ENCODE data around the gene PDLIM4. TPM values are rescaled to one million over a fixed set of nuclear protein-coding genes. Genes with fewer than 3 reads are reported as not detected.

PDLIM4 gene
- total RNA-seq, 1 donor from 2014 or later, result 2.0 TPM

DNA sequence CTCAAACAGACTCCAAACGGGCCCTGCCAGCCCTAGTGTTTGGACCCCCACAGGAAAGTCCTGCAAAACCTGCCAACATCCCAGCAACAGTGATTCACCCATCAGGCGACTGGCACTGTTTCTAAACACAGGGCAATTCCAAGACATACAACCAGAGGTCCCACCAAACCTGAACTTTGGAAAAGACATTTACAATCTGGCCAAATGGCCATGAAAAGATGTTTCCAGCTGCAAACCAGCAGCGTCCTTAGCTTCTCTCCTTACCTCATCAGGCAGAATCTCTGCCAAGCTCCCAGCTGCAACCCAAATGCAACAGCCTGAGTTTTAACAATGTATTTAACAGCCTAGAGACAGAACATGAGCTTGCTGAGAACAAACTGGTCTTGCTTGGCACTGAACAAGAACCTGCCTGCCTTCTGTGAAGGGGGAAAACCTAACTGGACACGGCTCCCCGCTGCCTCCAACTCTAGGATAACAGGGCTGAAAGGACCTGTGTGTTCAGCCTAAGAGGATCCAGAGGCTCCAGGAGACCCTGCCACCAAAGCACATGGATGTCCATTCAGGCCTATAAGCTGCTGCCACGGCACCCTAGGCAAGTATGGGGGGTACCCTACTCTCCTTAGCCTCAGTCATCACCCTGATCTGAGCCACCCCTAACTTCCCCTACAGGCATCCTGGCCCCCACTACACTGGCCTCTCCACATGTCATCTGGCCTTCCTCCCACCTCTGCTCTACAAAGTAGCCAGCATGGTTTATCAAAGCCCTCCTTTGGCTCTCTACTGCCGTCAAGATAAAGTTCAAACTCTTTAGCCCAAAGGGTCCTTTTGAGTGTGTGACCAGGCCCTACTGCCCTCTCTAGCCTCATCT, 35.5 kb upstream of the PDLIM4 start:
- Mint-ChIP-seq H3K4me1 (ENCODE audit: low read depth) (peaks cover 35% of the 10 kb centered on the region), H3K27me3 (ENCODE audit: insufficient read depth) (peaks cover 4% of the 10 kb centered on the region), H3K36me3 (ENCODE audit: low read depth) (peaks cover 40% of the 10 kb centered on the region), H3K27ac (no peak overlapping the region), H3K4me3 (no peak overlapping the region), H3K9me3 (no peaks in the 10 kb centered on the region)
- intact Hi-C loops (cut with micrococcal nuclease), result no loop called here
- no peak for DNase-seq (ENCODE audit: low spot score)

DNA sequence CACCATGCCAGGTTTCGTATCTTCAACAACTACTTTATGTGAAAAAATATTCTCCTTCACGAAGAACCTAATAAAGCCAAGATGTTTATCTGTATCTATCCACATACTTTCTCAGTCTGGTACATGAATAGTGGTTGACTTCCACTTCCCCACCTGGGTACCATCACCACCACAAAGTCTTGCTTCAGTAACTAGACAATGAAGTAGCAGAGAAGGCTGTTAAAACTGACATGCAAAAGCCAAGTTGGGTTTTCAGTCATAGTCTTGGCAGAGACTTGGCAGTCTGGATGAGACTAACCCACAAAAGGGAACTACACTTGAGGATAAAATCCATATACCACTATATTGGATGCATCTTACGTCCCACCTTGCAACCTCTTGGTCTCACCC, 34.9 kb upstream of the PDLIM4 start:
- peaks cover 36% of the 10 kb centered on the region for H3K4me1 Mint-ChIP-seq (ENCODE audit: low read depth)
- H3K9me3 Mint-ChIP-seq, result no peaks in the 10 kb centered on the region
- peaks cover 39% of the 10 kb centered on the region for H3K36me3 Mint-ChIP-seq (ENCODE audit: low read depth)
- DNase-seq (ENCODE audit: low spot score), result no peak
- peaks cover 4% of the 10 kb centered on the region for H3K27me3 Mint-ChIP-seq (ENCODE audit: insufficient read depth)
- no peak overlapping the region for H3K4me3 Mint-ChIP-seq
- intact Hi-C loops (cut with micrococcal nuclease), result no loop called here
- H3K27ac Mint-ChIP-seq, result no peak overlapping the region

DNA sequence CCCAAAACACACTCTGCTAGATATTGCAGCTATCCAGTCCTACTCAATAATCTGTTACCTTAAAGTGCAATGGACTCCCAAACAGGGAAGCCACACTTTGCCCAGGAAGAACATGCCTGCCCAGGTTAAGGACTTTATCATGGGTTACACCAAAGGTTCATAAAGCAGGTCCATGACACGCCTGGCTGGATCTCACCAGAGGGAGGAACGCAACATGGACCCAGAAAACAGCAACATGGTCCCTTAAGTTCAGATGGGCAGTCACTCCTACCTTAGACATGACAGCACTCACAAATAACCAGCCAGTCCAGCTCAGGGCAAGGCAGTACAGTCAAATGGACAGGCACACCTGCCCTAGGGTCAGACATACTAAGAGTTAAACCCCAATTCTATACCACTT, 33.6 kb upstream of the PDLIM4 start:
- intact Hi-C loops (cut with micrococcal nuclease), result no loop called here
- H3K4me3 Mint-ChIP-seq, result no peak overlapping the region
- H3K27me3 Mint-ChIP-seq (ENCODE audit: insufficient read depth), result peaks cover 5% of the 10 kb centered on the region
- H3K4me1 Mint-ChIP-seq (ENCODE audit: low read depth), result peaks cover 36% of the 10 kb centered on the region
- H3K27ac Mint-ChIP-seq, result peak overlapping the region; percentile 35
- DNase-seq (ENCODE audit: low spot score), result no peak
- peaks cover 32% of the 10 kb centered on the region for H3K36me3 Mint-ChIP-seq (ENCODE audit: low read depth)
- H3K9me3 Mint-ChIP-seq, result no peaks in the 10 kb centered on the region

DNA sequence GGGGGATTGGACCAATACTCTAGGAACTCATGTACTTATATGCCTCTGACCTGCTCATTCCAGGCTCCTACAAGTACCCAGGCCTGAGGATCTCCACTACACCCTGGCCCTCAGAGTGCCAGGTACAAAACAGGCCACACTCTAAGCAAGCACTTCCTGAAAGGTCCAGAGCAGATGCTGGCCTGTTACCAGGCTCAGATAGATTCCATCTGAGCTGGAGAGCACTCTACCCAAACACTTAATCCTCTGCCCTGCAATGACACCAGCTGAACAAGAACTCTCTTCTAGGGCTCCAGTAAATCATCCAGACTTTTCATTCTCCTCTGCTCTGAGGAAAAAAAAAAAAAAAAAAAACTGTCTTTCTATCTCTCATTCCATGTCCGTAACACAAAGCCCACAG, 32.8 kb upstream of the PDLIM4 start:
- Mint-ChIP-seq H3K27ac (peak overlapping the region; percentile 37), H3K36me3 (ENCODE audit: low read depth) (peaks cover 35% of the 10 kb centered on the region), H3K9me3 (no peaks in the 10 kb centered on the region), H3K4me1 (ENCODE audit: low read depth) (peaks cover 45% of the 10 kb centered on the region), H3K27me3 (ENCODE audit: insufficient read depth) (peaks cover 10% of the 10 kb centered on the region), H3K4me3 (peak overlapping the region; percentile 8)
- intact Hi-C loops (cut with micrococcal nuclease), result loop anchor here (5.0 kb wide), 2 partner anchors 47 to 643 kb away; partner anchors contain the start of genes GDF9 and UQCRQ
- no peak for DNase-seq (ENCODE audit: low spot score)

DNA sequence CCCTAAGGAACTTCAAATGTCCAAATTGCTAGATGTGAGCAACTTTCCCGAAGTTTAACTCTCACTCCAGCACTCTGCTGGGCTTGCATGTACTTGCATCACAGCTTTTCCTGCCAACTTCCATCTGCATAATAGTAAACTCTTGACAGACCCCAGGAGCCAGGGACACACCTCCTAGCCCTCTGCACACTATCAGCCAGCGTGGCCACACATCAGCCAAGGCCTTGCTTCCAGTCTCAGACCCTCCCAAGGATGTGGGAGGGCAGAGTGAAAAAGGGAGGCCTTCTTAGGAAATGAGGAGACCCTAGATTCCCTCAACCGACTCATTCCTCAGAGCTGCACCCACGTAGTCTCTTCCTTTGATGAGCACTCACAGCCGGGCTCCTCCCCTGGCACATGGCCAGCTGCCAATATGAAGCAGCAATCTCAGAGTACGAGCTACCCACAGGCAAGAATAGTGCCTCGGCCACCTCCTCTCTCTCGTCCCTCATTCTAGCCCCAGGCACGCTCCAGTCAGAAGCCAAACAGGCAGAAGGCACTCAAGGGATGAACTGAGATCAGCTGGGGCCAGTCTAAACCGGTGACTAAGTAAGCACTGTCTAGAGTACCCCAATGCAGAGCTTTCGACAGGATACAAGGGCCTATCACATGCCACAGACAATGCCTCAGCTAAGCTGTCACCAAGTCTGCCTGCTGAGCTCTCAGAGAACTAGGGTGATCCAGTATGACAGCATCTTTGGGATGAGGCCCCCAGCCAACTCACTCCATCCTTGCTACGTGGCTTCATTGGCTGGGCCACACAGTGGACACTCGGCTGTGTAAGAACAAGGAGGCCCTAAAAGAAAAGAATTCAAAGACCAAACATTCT, 32.1 kb upstream of the PDLIM4 start:
- Mint-ChIP-seq H3K9me3 (no peaks in the 10 kb centered on the region), H3K27ac (peak overlapping the region; percentile 37), H3K4me1 (ENCODE audit: low read depth) (peaks cover 49% of the 10 kb centered on the region), H3K4me3 (peak overlapping the region; percentile 78), H3K36me3 (ENCODE audit: low read depth) (peaks cover 36% of the 10 kb centered on the region), H3K27me3 (ENCODE audit: insufficient read depth) (peaks cover 14% of the 10 kb centered on the region)
- DNase-seq (ENCODE audit: low spot score), result no peak
- intact Hi-C loops (cut with micrococcal nuclease), result loop anchor here (2.0 to 5.0 kb wide), 3 partner anchors 48 to 642 kb away; partner anchors contain the start of genes GDF9 and UQCRQ

DNA sequence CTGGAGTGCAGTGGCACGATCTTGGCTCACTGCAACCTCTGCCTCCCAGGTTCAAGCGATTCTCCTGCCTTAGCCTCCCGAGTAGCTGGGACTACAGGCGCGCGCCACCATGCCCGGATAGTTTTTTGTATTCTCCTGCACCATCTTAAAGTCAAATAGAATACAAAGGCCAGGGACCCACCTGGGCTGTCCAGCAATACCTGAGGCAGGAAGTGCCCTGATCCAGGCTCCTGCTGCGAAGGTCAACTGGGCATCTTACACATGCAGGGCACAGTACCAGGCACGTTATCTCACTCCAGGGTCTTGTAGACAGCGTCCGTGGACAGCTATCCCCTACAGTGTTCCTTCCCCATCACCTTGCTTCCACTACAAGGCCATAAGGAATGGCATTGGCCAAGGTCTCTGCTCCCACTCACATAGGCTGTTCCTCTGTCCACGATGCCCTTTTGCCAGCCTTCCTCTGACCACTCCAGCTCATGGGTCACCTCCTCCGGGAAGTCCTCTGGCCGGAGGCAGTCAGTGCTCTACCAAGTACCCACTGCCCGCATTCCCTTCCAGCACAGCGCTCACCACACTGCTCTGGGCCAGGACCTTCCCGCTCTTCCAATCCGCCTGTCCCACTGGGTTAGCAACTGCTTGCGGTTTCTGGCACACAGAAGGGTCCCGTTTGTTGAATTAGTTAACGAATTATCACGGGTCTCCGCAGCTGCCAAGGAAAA, 30.8 kb upstream of the PDLIM4 start:
- H3K4me1 Mint-ChIP-seq (ENCODE audit: low read depth), result peaks cover 59% of the 10 kb centered on the region
- H3K36me3 Mint-ChIP-seq (ENCODE audit: low read depth), result peaks cover 36% of the 10 kb centered on the region
- H3K9me3 Mint-ChIP-seq, result no peaks in the 10 kb centered on the region
- DNase-seq (ENCODE audit: low spot score), result no peak
- peaks cover 14% of the 10 kb centered on the region for H3K27me3 Mint-ChIP-seq (ENCODE audit: insufficient read depth)
- peak overlapping the region; percentile 78 for H3K4me3 Mint-ChIP-seq
- intact Hi-C loops (cut with micrococcal nuclease), result loop anchor here (2.0 to 5.0 kb wide), 3 partner anchors 49 to 641 kb away; partner anchors contain the start of genes GDF9 and UQCRQ
- H3K27ac Mint-ChIP-seq, result no peak overlapping the region

DNA sequence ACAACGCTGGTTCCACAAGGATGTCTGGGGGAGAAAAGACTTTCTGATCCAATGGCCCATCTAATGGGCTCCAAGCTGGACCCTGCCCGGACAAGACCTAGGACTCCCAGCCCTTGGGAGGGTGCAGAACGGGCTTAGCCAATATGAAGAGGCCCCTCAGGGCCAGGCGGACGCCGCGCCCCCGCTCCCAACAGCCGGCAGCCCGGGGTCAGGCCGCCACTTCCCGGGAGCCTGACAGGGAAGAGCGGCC, 30.3 kb upstream of the PDLIM4 start:
- H3K9me3 Mint-ChIP-seq, result no peaks in the 10 kb centered on the region
- H3K4me1 Mint-ChIP-seq (ENCODE audit: low read depth), result peaks cover 59% of the 10 kb centered on the region
- H3K4me3 Mint-ChIP-seq, result peak overlapping the region; percentile 78
- peaks cover 36% of the 10 kb centered on the region for H3K36me3 Mint-ChIP-seq (ENCODE audit: low read depth)
- intact Hi-C loops (cut with micrococcal nuclease), result loop anchor here (2.0 to 5.0 kb wide), 3 partner anchors 50 to 640 kb away; partner anchors contain the start of genes GDF9 and UQCRQ
- H3K27ac Mint-ChIP-seq, result no peak overlapping the region
- no peak for DNase-seq (ENCODE audit: low spot score)
- peaks cover 14% of the 10 kb centered on the region for H3K27me3 Mint-ChIP-seq (ENCODE audit: insufficient read depth)

DNA sequence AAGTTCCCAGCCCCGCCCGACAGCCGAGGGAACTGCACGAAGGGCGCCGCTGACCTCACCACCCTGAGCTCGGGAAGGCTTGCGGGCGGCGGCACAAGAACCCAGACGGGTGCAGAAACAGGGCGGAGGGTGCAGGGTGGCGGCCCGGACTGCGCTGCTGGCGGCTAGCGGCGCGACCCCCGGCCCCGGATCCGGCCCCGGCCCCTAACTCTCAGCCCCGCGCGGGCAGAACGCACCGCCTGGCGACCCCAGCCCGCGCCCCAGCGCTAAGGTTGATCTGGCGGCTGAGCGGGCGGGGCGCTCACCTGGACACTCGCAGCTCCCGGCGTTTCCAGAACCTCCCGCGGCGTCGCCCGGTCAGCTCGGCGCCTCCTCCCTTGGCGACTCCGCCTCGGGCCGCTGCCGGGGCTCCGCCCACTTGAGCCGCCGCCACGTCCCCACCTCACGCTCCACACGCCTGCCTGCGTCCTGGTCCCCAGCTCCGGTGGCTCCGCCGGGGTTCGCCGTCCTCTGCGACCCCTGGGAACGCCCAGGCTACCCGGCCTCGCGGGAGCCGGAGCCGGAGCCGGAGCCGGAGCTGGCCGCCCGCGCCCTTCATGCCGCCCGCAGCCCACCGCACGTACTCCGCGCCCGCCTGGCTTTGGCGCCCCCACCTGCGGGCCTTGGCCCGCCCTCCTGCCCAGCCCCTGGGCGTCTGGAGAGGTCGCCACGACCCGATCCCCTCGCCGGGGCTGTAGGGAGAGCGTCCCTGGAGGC, 29.8 kb upstream of the PDLIM4 start, which contains the start of gene P4HA2:
Gene P4HA2, minus strand, starts transcription at position 369 of the 756 bp plus-strand sequence. CDS start 9,227 bp downstream, outside the sequence.
- H3K4me1 Mint-ChIP-seq (ENCODE audit: low read depth), result peaks cover 55% of the 10 kb centered on the region

DNA sequence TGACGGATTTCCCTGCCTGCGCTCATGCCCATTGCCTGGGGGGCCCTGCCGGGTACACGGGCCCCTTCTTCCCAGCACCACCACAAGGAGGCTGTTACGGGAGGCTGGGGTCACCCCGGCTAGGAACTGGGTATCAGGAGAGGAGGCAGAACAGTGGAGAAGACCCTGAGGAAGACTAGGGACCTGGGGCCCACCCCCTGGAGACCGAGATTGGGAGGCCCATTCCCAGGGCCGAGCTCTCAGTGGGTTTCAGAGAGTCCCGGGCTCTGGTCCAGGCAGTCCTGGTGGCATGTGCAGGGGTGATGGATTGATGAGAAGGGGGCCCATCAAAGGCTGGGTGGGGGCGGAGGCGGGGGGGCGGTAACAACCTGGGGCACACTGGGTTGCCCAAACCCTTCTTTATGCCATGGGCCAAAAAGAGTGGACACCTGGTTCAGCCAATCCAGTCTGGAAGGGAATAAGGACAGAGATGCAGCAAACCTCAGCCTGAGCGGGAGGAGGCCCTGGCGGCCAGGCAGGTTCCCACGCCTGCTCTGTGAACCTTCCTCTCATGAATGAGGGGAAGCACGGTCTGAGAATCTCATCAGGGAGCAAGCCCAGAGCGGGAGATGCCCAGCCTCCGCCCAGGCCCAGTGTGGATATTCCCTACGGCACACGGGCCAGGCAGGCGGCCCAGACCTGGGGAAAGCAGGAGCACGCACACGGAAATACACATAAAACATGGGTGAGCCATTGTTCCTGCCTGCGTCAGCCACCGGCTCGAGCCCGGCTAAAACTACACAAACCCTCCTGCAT, 29.1 kb upstream of the PDLIM4 start:
- H3K27me3 Mint-ChIP-seq (ENCODE audit: insufficient read depth), result peaks cover 14% of the 10 kb centered on the region
- DNase-seq (ENCODE audit: low spot score), result no peak
- H3K4me1 Mint-ChIP-seq (ENCODE audit: low read depth), result peaks cover 51% of the 10 kb centered on the region
- no peaks in the 10 kb centered on the region for H3K9me3 Mint-ChIP-seq
- peak overlapping the region; percentile 82 for H3K4me3 Mint-ChIP-seq
- no peak overlapping the region for H3K27ac Mint-ChIP-seq
- intact Hi-C loops (cut with micrococcal nuclease), result loop anchor here (5.0 kb wide), 2 partner anchors 51 to 639 kb away; partner anchors contain the start of genes GDF9 and UQCRQ
- H3K36me3 Mint-ChIP-seq (ENCODE audit: low read depth), result peaks cover 28% of the 10 kb centered on the region

More for the DNA sequence above, 29.8 kb upstream of the PDLIM4 start, which contains the start of gene P4HA2:
- intact Hi-C loops (cut with micrococcal nuclease), result loop anchor here (2.0 to 5.0 kb wide), 3 partner anchors 50 to 640 kb away; partner anchors contain the start of genes GDF9 and UQCRQ
- no peaks in the 10 kb centered on the region for H3K9me3 Mint-ChIP-seq
- H3K27ac Mint-ChIP-seq, result no peak within 1 kb of the TSS
- H3K36me3 Mint-ChIP-seq (ENCODE audit: low read depth), result peaks cover 31% of the 10 kb centered on the region
- H3K27me3 Mint-ChIP-seq (ENCODE audit: insufficient read depth), result peaks cover 14% of the 10 kb centered on the region
- peak; percentile 52 for DNase-seq (ENCODE audit: low spot score)
- H3K4me3 Mint-ChIP-seq, result peak within 1 kb of the TSS; percentile 82

DNA sequence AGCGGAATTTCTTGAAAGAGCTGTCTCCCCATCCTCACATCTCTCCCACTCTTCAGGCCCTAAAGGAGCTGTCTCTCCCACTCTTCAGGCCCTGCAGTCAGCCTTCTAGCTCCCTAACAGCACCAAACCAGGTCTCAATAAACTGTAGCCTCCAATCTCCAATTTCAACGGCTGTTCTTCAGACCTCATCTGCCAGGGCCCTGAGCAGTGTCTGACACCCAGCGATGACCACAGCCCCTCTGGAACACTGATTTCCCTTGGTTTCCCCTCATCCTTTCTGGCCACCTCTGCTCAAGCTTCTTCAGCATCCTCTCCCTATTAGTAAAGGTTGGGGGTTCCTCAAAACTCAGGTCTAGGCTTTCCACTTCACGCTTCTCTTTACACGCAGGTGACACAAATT, 28.3 kb upstream of the PDLIM4 start:
- no peak for DNase-seq (ENCODE audit: low spot score)
- H3K36me3 Mint-ChIP-seq (ENCODE audit: low read depth), result peaks cover 22% of the 10 kb centered on the region
- H3K4me1 Mint-ChIP-seq (ENCODE audit: low read depth), result peaks cover 48% of the 10 kb centered on the region
- peak overlapping the region; percentile 82 for H3K4me3 Mint-ChIP-seq
- peak overlapping the region; percentile 77 for H3K27ac Mint-ChIP-seq
- peaks cover 14% of the 10 kb centered on the region for H3K27me3 Mint-ChIP-seq (ENCODE audit: insufficient read depth)
- intact Hi-C loops (cut with micrococcal nuclease), result loop anchor here (5.0 kb wide), 2 partner anchors 52 to 638 kb away; partner anchors contain the start of genes GDF9 and UQCRQ
- H3K9me3 Mint-ChIP-seq, result no peaks in the 10 kb centered on the region

DNA sequence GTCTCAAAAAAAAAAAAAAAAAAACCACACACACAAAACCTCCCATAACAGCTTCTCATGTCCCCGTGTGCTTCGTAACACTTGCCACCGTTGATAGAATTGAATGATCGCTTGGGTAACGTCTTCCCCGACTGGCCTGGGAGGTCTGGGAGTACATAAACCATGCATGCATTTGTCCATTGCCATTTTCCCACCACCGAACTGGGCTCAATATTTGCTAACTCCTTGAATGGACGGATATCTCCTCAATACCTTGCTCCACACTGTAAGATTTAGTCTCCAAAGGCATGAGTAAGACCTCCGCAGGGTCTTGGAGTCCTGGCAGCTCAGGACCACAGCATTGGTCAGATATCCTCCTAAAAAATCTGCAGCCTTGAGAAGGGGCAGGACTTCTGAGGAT, 26.6 kb upstream of the PDLIM4 start:
- Mint-ChIP-seq H3K27ac (no peak overlapping the region), H3K27me3 (ENCODE audit: insufficient read depth) (peaks cover 14% of the 10 kb centered on the region), H3K4me3 (peak overlapping the region; percentile 38), H3K36me3 (ENCODE audit: low read depth) (peaks cover 11% of the 10 kb centered on the region), H3K9me3 (no peaks in the 10 kb centered on the region), H3K4me1 (ENCODE audit: low read depth) (peaks cover 35% of the 10 kb centered on the region)
- intact Hi-C loops (cut with micrococcal nuclease), result no loop called here
- DNase-seq (ENCODE audit: low spot score), result no peak

Measured in activated T-helper 1 cell treated with anti-CD3 and anti-CD28 coated beads, Interleukin-12 subunit alpha, Interleukin-12 subunit beta, Interleukin-2, Interleukin-4 antibody, amounts not matched to agents 30 ng/mL and 10 ng/mL and 1 ng/mL, durations not matched to agents 14 hours and 24 hours and 36 hours (primary cell).